Sigmoid colon (tissue), 4 donors: ENCODE data around the gene SMARCAD1.

Experiments used
- EP300 ChIP-seq, 4 donors: sonication (generic); formaldehyde crosslinking; IDR thresholded peaks; one replicate each; pipeline ENCODE4 v1.6.1; 2017; ENCODE audit warnings: antibody characterized with exemption in 4 of 4
- POLR2A ChIP-seq, 2 donors: fragments of 450-650 bp; IDR thresholded peaks; one replicate each; pipeline ENCODE4 v1.6.1; 2016; ENCODE audit warnings: antibody characterized with exemption in 2 of 2, mild to moderate bottlenecking in 2 of 2, moderate library complexity in 2 of 2
- TF ChIP-seq, protein P1 (sequence below), 4 experiments: fragments of 450-650 bp in 3 of 4; fragments of 200-600 bp in 1 of 4; IDR thresholded peaks; one replicate each; pipeline ENCODE4 v1.5.1; 2016 to 2019; ENCODE audit warnings: antibody characterized with exemption in 4 of 4, mild to moderate bottlenecking in 3 of 4, moderate library complexity in 2 of 4

DNA sequence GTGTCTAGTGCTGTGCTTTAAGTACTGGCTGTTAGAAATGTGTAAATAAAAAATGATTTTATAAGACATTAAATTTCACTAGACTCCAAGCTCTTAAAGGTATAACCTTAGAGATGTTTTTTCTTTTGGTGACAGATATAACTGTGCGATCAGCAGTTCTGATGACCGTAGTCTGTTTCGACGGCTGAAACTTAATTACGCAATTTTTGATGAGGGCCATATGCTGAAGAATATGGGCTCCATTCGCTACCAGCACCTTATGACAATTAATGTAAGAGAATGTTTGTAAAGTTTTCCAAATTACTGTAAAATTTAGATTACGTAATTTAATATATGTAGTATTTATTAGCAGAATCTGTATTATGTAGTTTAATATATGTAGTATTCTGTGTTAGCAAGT is 68.5 kb downstream of the SMARCAD1 start:
- TF ChIP-seq, protein P1, sequence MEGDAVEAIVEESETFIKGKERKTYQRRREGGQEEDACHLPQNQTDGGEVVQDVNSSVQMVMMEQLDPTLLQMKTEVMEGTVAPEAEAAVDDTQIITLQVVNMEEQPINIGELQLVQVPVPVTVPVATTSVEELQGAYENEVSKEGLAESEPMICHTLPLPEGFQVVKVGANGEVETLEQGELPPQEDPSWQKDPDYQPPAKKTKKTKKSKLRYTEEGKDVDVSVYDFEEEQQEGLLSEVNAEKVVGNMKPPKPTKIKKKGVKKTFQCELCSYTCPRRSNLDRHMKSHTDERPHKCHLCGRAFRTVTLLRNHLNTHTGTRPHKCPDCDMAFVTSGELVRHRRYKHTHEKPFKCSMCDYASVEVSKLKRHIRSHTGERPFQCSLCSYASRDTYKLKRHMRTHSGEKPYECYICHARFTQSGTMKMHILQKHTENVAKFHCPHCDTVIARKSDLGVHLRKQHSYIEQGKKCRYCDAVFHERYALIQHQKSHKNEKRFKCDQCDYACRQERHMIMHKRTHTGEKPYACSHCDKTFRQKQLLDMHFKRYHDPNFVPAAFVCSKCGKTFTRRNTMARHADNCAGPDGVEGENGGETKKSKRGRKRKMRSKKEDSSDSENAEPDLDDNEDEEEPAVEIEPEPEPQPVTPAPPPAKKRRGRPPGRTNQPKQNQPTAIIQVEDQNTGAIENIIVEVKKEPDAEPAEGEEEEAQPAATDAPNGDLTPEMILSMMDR (IDR thresholded peaks at IDR 0.05): no peak
- TF ChIP-seq EP300 (IDR thresholded peaks at IDR 0.05) (no peak), POLR2A (IDR thresholded peaks at IDR 0.05) (no peak)
